Tibial artery (tissue), 4 donors: ENCODE results near the gene PSMB8.
A peak's percentile ranks its signal among the peaks of the same experiment; 100 is the strongest.

Source experiments
- DNase-seq, 2 donors: peaks; one replicate each; pipeline ENCODE4 v3.0.0-alpha.2; 2019
- H3K27ac ChIP-seq, 2 donors: fragments of 200-600 bp; sonication (generic) in 1 of 2; 1 replicate in 1 of 2; 2 replicates in 1 of 2; pipeline ENCODE4 v1.5.1; 2018 to 2019; ENCODE audit warnings: mild to moderate bottlenecking in 1 of 2
- H3K27me3 ChIP-seq, 2 donors: fragments of 200-600 bp; sonication (generic) in 1 of 2; one replicate each; pipeline versions ENCODE4 v1.5.1 to v1.6.0; 2016 to 2019
- H3K36me3 ChIP-seq, 3 donors: fragments of 200-600 bp; sonication (generic) in 2 of 3; one replicate each; pipeline ENCODE4 v1.5.1; 2016 to 2019; ENCODE audit warnings: mild to moderate bottlenecking in 2 of 3
- H3K4me1 ChIP-seq, 4 donors: fragments of 200-600 bp; sonication (generic) in 2 of 4; 1 replicate in 3 of 4; 2 replicates in 1 of 4; pipeline ENCODE4 v1.5.1; 2016 to 2019
- H3K4me3 ChIP-seq, 2 donors: fragments of 200-600 bp; sonication (generic) in 1 of 2; 1 replicate in 1 of 2; 2 replicates in 1 of 2; pipeline ENCODE4 v1.5.1; 2018 to 2019; ENCODE audit warnings: mild to moderate bottlenecking in 2 of 2
- H3K9me3 ChIP-seq, 3 donors: fragments of 200-600 bp; sonication (generic) in 1 of 3; one replicate each; pipeline ENCODE4 v1.5.1; 2016 to 2019
- CTCF ChIP-seq, 2 experiments: fragments of 200-600 bp in 1 of 2; fragments of 450-650 bp in 1 of 2; IDR thresholded peaks; one replicate each; pipeline ENCODE4 v1.5.1; 2017 to 2019; ENCODE audit warnings: antibody characterized with exemption in 2 of 2, mild to moderate bottlenecking in 1 of 2, moderate library complexity in 1 of 2
- intact Hi-C: fragments of 100-400 bp; cut with DNase I; formaldehyde crosslinking; loops from one replicate; pipeline ENCODE4 v1.15.0; 2023; ENCODE audit warnings: low total_unique reads

PSMB8 gene

GRCh38 chr6:32843979-32844838, at the start of gene PSMB8:
Gene PSMB8 (minus strand): TSS chr6:32844047. CDS start chr6:32843996, 51 bp downstream.
- intact Hi-C loops: no loop called here
- DNase-seq: peak; percentile 98
- Histone ChIP-seq H3K36me3 (peaks cover 34 to 48% (median 45%) of the 10 kb centered on the region in 3 donors), H3K9me3 (no peaks in the 10 kb centered on the region), H3K4me3 (peak within 1 kb of the TSS; percentile 78 to 86), H3K27me3 (no peaks in the 10 kb centered on the region), H3K27ac (peak within 1 kb of the TSS; percentile 92 to 95), H3K4me1 (peaks cover 0 to 16% (median 11%) of the 10 kb centered on the region in 4 donors)
- peak; percentile 9 to 12 for TF ChIP-seq CTCF (IDR thresholded peaks at IDR 0.05)

GRCh38 chr6:32890831-32891230, 47.0 kb upstream of the PSMB8 start:
- H3K36me3 ChIP-seq: no peaks in the 10 kb centered on the region
- no peak for TF ChIP-seq CTCF (IDR thresholded peaks at IDR 0.05)
- no peak overlapping the region for H3K4me3 ChIP-seq
- intact Hi-C loops: no loop called here
- H3K4me1 ChIP-seq: peaks cover 0 to 9% (median 8%) of the 10 kb centered on the region in 4 donors
- H3K9me3 ChIP-seq: no peaks in the 10 kb centered on the region
- H3K27ac ChIP-seq: no peak overlapping the region
- no peaks in the 10 kb centered on the region for H3K27me3 ChIP-seq
- no peak for DNase-seq

- peaks cover 0 to under 1% (median 0%) of the 10 kb centered on the region in 4 donors for H3K4me1 ChIP-seq
- no peaks in the 10 kb centered on the region for H3K9me3 ChIP-seq
- H3K36me3 ChIP-seq: no peaks in the 10 kb centered on the region
- TF ChIP-seq CTCF (IDR thresholded peaks at IDR 0.05): no peak
- H3K4me3 ChIP-seq: no peak overlapping the region
- no peak overlapping the region for H3K27ac ChIP-seq
- no peak for DNase-seq
- intact Hi-C loops: loop anchor here (10.0 kb wide), 1 partner anchor 65 kb away; the partner anchor contains the start of gene HLA-DMA
- no peaks in the 10 kb centered on the region for H3K27me3 ChIP-seq
These were observed 45.7 kb upstream of the PSMB8 start for GRCh38 chr6:32889533-32889932.

GRCh38 chr6:32888576-32888975, 44.7 kb upstream of the PSMB8 start:
- no peak for TF ChIP-seq CTCF (IDR thresholded peaks at IDR 0.05)
- Histone ChIP-seq H3K9me3 (no peaks in the 10 kb centered on the region), H3K4me3 (no peak overlapping the region), H3K27me3 (no peaks in the 10 kb centered on the region), H3K27ac (no peak overlapping the region), H3K4me1 (peaks cover 0 to 10% (median 0%) of the 10 kb centered on the region in 4 donors), H3K36me3 (no peaks in the 10 kb centered on the region)
- no peak for DNase-seq
- intact Hi-C loops: loop anchor here (10.0 kb wide), 1 partner anchor 66 kb away; the partner anchor contains the start of gene HLA-DMA

- intact Hi-C loops: loop anchor here (10.0 kb wide), 1 partner anchor 67 kb away; the partner anchor contains the start of gene HLA-DMA
- H3K4me3 ChIP-seq: no peak overlapping the region
These were observed 43.8 kb upstream of the PSMB8 start for GRCh38 chr6:32887616-32888015.

More at GRCh38 chr6:32887616-32888015, 43.8 kb upstream of the PSMB8 start:
- no peak for TF ChIP-seq CTCF (IDR thresholded peaks at IDR 0.05)
- DNase-seq: no peak
- no peaks in the 10 kb centered on the region for H3K9me3 ChIP-seq
- H3K36me3 ChIP-seq: no peaks in the 10 kb centered on the region
- no peaks in the 10 kb centered on the region for H3K27me3 ChIP-seq
- peaks cover 0 to 11% (median 0%) of the 10 kb centered on the region in 4 donors for H3K4me1 ChIP-seq
- H3K27ac ChIP-seq: no peak overlapping the region
